ENCODE measurements around the gene ATXN3. TPM values are rescaled to one million over a fixed set of nuclear protein-coding genes. Genes with fewer than 3 reads are reported as not detected.

The ATXN3 gene
- total and polyA plus RNA-seq, 2 of the 13 experiments (the other 11 are each of a cell fraction or from before 2014, with no cell fraction given), result 14.9 to 17.3 TPM

DNA sequence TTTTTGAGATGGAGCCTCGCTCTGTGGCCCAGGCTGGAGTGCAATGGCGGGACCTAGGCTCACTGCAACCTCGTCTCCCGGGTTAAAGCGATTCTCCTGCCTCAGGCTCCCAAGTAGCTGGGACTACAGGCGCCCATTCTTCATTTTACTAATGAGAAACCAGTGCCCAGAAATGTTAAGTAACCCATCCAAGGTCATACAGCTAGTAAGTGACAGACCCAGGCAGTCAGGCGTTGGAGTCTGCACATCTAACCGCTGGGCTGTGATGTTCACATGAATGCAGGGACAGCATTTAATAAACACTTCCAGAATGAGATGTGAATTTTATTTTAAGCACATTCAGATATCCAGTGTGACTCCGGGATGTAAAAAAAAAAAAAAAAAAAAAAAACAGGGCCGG lies 65.2 kb downstream of the ATXN3 start (continued):
- TF ChIP-seq, protein P1, sequence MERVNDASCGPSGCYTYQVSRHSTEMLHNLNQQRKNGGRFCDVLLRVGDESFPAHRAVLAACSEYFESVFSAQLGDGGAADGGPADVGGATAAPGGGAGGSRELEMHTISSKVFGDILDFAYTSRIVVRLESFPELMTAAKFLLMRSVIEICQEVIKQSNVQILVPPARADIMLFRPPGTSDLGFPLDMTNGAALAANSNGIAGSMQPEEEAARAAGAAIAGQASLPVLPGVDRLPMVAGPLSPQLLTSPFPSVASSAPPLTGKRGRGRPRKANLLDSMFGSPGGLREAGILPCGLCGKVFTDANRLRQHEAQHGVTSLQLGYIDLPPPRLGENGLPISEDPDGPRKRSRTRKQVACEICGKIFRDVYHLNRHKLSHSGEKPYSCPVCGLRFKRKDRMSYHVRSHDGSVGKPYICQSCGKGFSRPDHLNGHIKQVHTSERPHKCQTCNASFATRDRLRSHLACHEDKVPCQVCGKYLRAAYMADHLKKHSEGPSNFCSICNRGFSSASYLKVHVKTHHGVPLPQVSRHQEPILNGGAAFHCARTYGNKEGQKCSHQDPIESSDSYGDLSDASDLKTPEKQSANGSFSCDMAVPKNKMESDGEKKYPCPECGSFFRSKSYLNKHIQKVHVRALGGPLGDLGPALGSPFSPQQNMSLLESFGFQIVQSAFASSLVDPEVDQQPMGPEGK (CRISPR knock-in tag; IDR thresholded peaks at IDR 0.05), result no peak
- TF ChIP-seq RNF2 (conservative IDR thresholded peaks at IDR 0.05; ENCODE audit: low read depth) (no peak), MTF2 (CRISPR knock-in tag; IDR thresholded peaks at IDR 0.05; ENCODE audit: borderline replicate concordance) (no peak), ATF1 (CRISPR knock-in tag; IDR thresholded peaks at IDR 0.05) (no peak), SMARCC2 (IDR thresholded peaks at IDR 0.05) (no peak)
- TF ChIP-seq, protein P2, sequence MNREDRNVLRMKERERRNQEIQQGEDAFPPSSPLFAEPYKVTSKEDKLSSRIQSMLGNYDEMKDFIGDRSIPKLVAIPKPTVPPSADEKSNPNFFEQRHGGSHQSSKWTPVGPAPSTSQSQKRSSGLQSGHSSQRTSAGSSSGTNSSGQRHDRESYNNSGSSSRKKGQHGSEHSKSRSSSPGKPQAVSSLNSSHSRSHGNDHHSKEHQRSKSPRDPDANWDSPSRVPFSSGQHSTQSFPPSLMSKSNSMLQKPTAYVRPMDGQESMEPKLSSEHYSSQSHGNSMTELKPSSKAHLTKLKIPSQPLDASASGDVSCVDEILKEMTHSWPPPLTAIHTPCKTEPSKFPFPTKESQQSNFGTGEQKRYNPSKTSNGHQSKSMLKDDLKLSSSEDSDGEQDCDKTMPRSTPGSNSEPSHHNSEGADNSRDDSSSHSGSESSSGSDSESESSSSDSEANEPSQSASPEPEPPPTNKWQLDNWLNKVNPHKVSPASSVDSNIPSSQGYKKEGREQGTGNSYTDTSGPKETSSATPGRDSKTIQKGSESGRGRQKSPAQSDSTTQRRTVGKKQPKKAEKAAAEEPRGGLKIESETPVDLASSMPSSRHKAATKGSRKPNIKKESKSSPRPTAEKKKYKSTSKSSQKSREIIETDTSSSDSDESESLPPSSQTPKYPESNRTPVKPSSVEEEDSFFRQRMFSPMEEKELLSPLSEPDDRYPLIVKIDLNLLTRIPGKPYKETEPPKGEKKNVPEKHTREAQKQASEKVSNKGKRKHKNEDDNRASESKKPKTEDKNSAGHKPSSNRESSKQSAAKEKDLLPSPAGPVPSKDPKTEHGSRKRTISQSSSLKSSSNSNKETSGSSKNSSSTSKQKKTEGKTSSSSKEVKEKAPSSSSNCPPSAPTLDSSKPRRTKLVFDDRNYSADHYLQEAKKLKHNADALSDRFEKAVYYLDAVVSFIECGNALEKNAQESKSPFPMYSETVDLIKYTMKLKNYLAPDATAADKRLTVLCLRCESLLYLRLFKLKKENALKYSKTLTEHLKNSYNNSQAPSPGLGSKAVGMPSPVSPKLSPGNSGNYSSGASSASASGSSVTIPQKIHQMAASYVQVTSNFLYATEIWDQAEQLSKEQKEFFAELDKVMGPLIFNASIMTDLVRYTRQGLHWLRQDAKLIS (CRISPR knock-in tag; IDR thresholded peaks at IDR 0.05), result no peak

All from HepG2 (cell line).